Gastrocnemius medialis (tissue), 4 donors: ENCODE results near the gene KIF12. TPM values are rescaled to one million over a fixed set of nuclear protein-coding genes. Genes with fewer than 3 reads are reported as not detected.

Experiments
- ATAC-seq, 2 donors: fragments of 150-250 bp; one replicate each; pipeline ENCODE4 v1.9.1; 2016
- DNase-seq, 2 donors: peaks; one replicate each; pipeline ENCODE4 v3.0.0-alpha.2; 2019
- H3K27ac ChIP-seq, 4 donors: fragments of 200-600 bp; sonication (generic); 1 replicate in 1 of 4; 2 replicates in 3 of 4; pipeline ENCODE4 v1.5.1; 2016 to 2018; ENCODE audit warnings: mild to moderate bottlenecking in 2 of 4, moderate library complexity in 1 of 4
- H3K27me3 ChIP-seq, 3 donors: fragments of 200-600 bp; sonication (generic) in 2 of 3; 1 replicate in 1 of 3; 2 replicates in 2 of 3; pipeline versions ENCODE4 v1.5.1 to v1.6.0; 2016 to 2019; ENCODE audit warnings: mild to moderate bottlenecking in 1 of 3, moderate library complexity in 1 of 3
- H3K36me3 ChIP-seq, 2 donors: fragments of 200-600 bp; sonication (generic) in 1 of 2; one replicate each; pipeline ENCODE4 v1.5.1; 2017 to 2018
- H3K4me1 ChIP-seq, 2 donors: fragments of 200-600 bp; sonication (generic) in 1 of 2; one replicate each; pipeline ENCODE4 v1.5.1; 2016 to 2017; ENCODE audit warnings: mild to moderate bottlenecking in 2 of 2
- H3K4me3 ChIP-seq, 4 donors: fragments of 200-600 bp; sonication (generic) in 3 of 4; 1 replicate in 1 of 4; 2 replicates in 3 of 4; pipeline ENCODE4 v1.5.1; 2016 to 2019; ENCODE audit warnings: mild to moderate bottlenecking in 2 of 4
- H3K9me3 ChIP-seq, 3 donors: fragments of 200-600 bp; sonication (generic) in 2 of 3; 1 replicate in 1 of 3; 2 replicates in 2 of 3; pipeline ENCODE4 v1.5.1; 2016 to 2019
- POLR2A ChIP-seq, 2 donors: fragments of 450-650 bp; IDR thresholded peaks; one replicate each; pipeline ENCODE4 v1.6.1; 2017; ENCODE audit warnings: antibody characterized with exemption in 2 of 2, mild to moderate bottlenecking in 2 of 2, moderate library complexity in 2 of 2
- in situ Hi-C, 4 donors: fragments of 200-750 bp; cut with MboI; loops; one replicate each; pipeline versions ENCODE4 v1.15.0 to v1.8.0; 2017; ENCODE audit warnings: low sequenced_read_pairs in 4 of 4
- intact Hi-C: fragments of 100-400 bp; cut with DNase I; formaldehyde crosslinking; loops from one replicate; pipeline ENCODE4 v1.15.1; 2023; ENCODE audit warnings: low total_unique reads
- total RNA-seq, 4 donors: library from RNA; depleted of rRNA; stranded (reverse); fragments of >200 nt; gene quantifications; one replicate each; pipeline versions ENCODE4 v1.1.0 to v1.2.3, GENCODE V29; 2016
- TF ChIP-seq, protein P1 (sequence below), 5 experiments: fragments of 450-650 bp in 3 of 5; fragments of 200-600 bp in 2 of 5; sonication (generic) in 2 of 5; IDR thresholded peaks in 4 of 5; conservative IDR thresholded peaks in 1 of 5; 1 replicate in 4 of 5; 2 replicates in 1 of 5; pipeline ENCODE4 v1.5.1; 2016 to 2019; ENCODE audit warnings: antibody characterized with exemption in 5 of 5, mild to moderate bottlenecking in 3 of 5, moderate library complexity in 3 of 5

Gene KIF12
- total RNA-seq, 4 donors from 2014 or later = not detected

DNA sequence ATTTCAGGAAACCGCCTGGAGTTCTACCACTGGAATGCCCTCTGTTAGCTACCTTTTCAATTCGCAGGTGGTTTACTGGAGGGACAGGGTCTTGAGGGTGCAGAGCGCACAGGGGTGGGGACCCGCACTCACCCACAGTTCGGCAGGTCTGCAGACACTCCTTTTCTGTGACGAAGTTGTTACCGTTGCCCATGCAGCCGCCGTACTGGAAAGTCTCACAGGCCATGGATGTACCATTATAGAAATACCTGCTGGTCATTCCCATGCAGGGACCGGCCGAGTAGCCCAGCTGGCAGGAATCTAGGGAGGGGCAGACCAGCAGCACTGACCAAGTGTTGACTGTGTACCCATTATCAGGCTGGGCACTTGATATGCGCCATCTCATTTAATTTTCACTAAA, 37.8 kb downstream of the KIF12 start:
- H3K4me1 ChIP-seq = peaks cover 7 to 8% of the 10 kb centered on the region in 2 donors
- intact Hi-C loops = no loop called here
- H3K36me3 ChIP-seq = no peaks in the 10 kb centered on the region
- TF ChIP-seq, protein P1, sequence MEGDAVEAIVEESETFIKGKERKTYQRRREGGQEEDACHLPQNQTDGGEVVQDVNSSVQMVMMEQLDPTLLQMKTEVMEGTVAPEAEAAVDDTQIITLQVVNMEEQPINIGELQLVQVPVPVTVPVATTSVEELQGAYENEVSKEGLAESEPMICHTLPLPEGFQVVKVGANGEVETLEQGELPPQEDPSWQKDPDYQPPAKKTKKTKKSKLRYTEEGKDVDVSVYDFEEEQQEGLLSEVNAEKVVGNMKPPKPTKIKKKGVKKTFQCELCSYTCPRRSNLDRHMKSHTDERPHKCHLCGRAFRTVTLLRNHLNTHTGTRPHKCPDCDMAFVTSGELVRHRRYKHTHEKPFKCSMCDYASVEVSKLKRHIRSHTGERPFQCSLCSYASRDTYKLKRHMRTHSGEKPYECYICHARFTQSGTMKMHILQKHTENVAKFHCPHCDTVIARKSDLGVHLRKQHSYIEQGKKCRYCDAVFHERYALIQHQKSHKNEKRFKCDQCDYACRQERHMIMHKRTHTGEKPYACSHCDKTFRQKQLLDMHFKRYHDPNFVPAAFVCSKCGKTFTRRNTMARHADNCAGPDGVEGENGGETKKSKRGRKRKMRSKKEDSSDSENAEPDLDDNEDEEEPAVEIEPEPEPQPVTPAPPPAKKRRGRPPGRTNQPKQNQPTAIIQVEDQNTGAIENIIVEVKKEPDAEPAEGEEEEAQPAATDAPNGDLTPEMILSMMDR (IDR thresholded peaks at IDR 0.05 in 4 of 5, conservative IDR thresholded peaks at IDR 0.05 in 1 of 5) = no peak
- no peak for TF ChIP-seq POLR2A (IDR thresholded peaks at IDR 0.05)
- no peak for DNase-seq
- in situ Hi-C loops = no loop called here
- ATAC-seq = no peak
- no peak overlapping the region for H3K27ac ChIP-seq
- no peaks in the 10 kb centered on the region for H3K27me3 ChIP-seq
- no peak overlapping the region for H3K4me3 ChIP-seq
- no peaks in the 10 kb centered on the region for H3K9me3 ChIP-seq

GRCh38 chr9:114060711-114061110, 38.4 kb downstream of the KIF12 start:
- intact Hi-C loops (no loop called here), in situ Hi-C loops (no loop called here)
- no peak for DNase-seq

DNA sequence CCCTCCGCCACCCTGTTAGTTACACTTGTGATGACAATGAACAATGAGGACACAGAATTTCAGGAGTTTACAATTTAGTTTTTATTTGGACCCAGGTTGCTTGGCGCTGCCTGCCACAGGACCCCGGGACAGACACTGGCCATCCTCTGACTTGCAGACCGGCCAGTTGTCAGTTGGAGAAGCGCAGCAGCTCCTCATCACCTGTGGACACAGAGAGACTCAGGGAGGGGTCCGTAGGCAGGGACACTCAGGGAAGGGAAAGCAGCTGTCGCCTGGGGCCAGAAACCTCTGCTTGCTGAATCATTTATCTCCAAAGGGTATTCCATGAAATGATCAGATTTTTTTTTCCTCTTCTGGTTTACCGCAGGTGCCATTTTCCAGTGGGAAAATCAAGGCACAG, 39.0 kb downstream of the KIF12 start:
- ATAC-seq = no peak
- intact Hi-C loops = no loop called here

More at GRCh38 chr9:114060711-114061110, 38.4 kb downstream of the KIF12 start:
- Histone ChIP-seq H3K27me3 (no peaks in the 10 kb centered on the region), H3K9me3 (no peaks in the 10 kb centered on the region), H3K36me3 (no peaks in the 10 kb centered on the region), H3K4me1 (peaks cover 7 to 8% of the 10 kb centered on the region in 2 donors), H3K4me3 (no peak overlapping the region), H3K27ac (no peak overlapping the region)
- no peak for TF ChIP-seq POLR2A (IDR thresholded peaks at IDR 0.05)
- no peak for ATAC-seq

DNA sequence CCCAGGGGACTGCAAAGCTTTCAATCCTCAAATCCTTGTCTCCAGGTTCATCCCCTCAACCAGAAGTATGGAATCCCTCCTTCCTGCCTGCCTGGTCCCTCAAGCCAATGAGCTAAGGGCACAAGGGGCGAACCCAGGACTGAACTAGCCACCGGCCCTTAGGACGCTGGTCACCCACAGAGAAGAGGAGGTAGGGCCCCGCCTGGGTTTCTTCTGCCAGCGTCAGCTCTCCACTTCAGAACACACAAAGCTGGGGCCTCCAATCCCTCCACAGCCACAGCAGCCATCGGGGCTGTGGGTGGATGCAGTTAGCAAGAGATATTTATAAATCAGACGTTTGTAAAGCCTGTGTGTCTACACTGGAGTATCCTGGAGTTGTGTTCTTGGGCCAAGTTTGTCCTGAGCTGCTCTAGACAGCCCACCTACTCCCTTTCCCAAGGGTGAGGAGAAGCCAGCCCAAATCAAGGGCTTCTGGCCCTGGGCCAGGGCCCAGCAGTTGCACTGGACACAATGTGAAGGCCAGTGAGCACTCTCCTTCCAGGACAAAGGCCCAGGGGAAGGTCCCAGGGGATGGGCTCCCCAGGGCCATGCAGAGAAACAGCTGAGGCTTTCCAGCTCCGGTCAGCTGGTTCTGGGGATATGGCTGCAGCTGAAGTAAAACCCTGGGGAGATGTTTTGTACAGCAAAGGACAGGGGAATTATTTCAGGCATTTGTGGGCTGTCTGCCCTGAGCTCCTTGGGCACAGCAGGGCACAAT, 39.9 kb downstream of the KIF12 start:
- DNase-seq (no peak), ATAC-seq (no peak)
- H3K4me1 ChIP-seq = peaks cover 7 to 8% of the 10 kb centered on the region in 2 donors
- H3K9me3 ChIP-seq = no peaks in the 10 kb centered on the region
- TF ChIP-seq POLR2A (IDR thresholded peaks at IDR 0.05) = no peak
- in situ Hi-C loops = no loop called here
- no peaks in the 10 kb centered on the region for H3K36me3 ChIP-seq
- no peak overlapping the region for H3K4me3 ChIP-seq
- no peaks in the 10 kb centered on the region for H3K27me3 ChIP-seq
- intact Hi-C loops = no loop called here
- H3K27ac ChIP-seq = no peak overlapping the region

More for the DNA sequence above, 39.0 kb downstream of the KIF12 start:
- H3K4me1 ChIP-seq = peaks cover 7 to 8% of the 10 kb centered on the region in 2 donors
- DNase-seq = no peak
- TF ChIP-seq POLR2A (IDR thresholded peaks at IDR 0.05) = no peak
- TF ChIP-seq, protein P1 (IDR thresholded peaks at IDR 0.05 in 4 of 5, conservative IDR thresholded peaks at IDR 0.05 in 1 of 5) = no peak
- H3K9me3 ChIP-seq = no peaks in the 10 kb centered on the region
- H3K27ac ChIP-seq = no peak overlapping the region
- no peaks in the 10 kb centered on the region for H3K27me3 ChIP-seq
- in situ Hi-C loops = no loop called here
- H3K4me3 ChIP-seq = no peak overlapping the region
- no peaks in the 10 kb centered on the region for H3K36me3 ChIP-seq

DNA sequence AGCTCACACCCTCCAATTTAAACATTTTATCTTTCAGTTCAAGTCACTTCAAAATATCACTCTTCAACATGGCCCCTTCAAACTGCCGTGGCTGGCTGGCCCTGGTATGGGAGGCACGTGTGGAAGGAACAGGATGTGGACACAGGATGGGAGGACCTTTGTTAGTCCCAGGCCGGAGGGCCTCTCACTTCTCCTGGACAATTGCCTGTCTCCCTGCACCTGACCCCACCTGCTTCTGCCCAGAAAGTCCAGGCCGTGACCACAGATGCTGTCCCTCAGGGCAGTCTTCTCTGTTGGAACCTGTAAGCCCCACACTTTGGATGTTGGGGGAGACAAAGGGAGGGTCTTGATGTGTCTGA, 40.4 kb downstream of the KIF12 start:
- Histone ChIP-seq H3K4me3 (no peak overlapping the region), H3K4me1 (peaks cover 7 to 8% of the 10 kb centered on the region in 2 donors), H3K36me3 (no peaks in the 10 kb centered on the region), H3K27me3 (no peaks in the 10 kb centered on the region), H3K27ac (no peak overlapping the region), H3K9me3 (no peaks in the 10 kb centered on the region)
- DNase-seq (no peak), ATAC-seq (no peak)
- TF ChIP-seq POLR2A (IDR thresholded peaks at IDR 0.05) = no peak
- TF ChIP-seq, protein P1 (IDR thresholded peaks at IDR 0.05 in 4 of 5, conservative IDR thresholded peaks at IDR 0.05 in 1 of 5) = no peak
- in situ Hi-C loops (no loop called here), intact Hi-C loops (no loop called here)
